Activated CD8-positive, alpha-beta memory T cell treated with anti-CD3 and anti-CD28 coated beads, Interleukin-2, amount 50 U/mL, for 24 hours (primary cell): Measurements from ENCODE around the gene RSAD1.

Source experiments
- DNase-seq: peaks from one replicate; pipeline ENCODE4 v3.0.0-alpha.2; 2020; ENCODE audit errors: extremely low read depth

The RSAD1 gene

GRCh38 chr17:50478391-50479381, at the start of gene RSAD1:
RSAD1 (plus strand) TSS chr17:50478860; CDS start chr17:50478885, 25 bp downstream.
- DNase-seq = peak; percentile 56

- no peak for DNase-seq
Observed at GRCh38 chr17:50429793-50430192, 48.9 kb upstream of the RSAD1 start.

- no peak for DNase-seq
Observed at GRCh38 chr17:50430821-50431618, 47.6 kb upstream of the RSAD1 start.

- DNase-seq = no peak
Observed at GRCh38 chr17:50432125-50432762, 46.4 kb upstream of the RSAD1 start.

GRCh38 chr17:50437409-50437808, 41.3 kb upstream of the RSAD1 start:
- DNase-seq = no peak

- no peak for DNase-seq
Observed at GRCh38 chr17:50439008-50439407, 39.7 kb upstream of the RSAD1 start.

- no peak for DNase-seq
Observed at GRCh38 chr17:50440172-50440837, 38.4 kb upstream of the RSAD1 start.

- no peak for DNase-seq
Observed at GRCh38 chr17:50440838-50441829, 37.5 kb upstream of the RSAD1 start.

GRCh38 chr17:50443505-50443974, 35.1 kb upstream of the RSAD1 start:
- DNase-seq = no peak

GRCh38 chr17:50444841-50445715, 33.6 kb upstream of the RSAD1 start:
- DNase-seq = no peak

GRCh38 chr17:50445730-50446325, 32.8 kb upstream of the RSAD1 start:
- DNase-seq = no peak

- no peak for DNase-seq
Observed at GRCh38 chr17:50447870-50448595, 30.6 kb upstream of the RSAD1 start.

- DNase-seq = no peak
Observed at GRCh38 chr17:50448643-50449042, 30.0 kb upstream of the RSAD1 start.

- no peak for DNase-seq
Observed at GRCh38 chr17:50451943-50452629, 26.6 kb upstream of the RSAD1 start.

GRCh38 chr17:50452630-50453300, 25.9 kb upstream of the RSAD1 start:
- no peak for DNase-seq

- no peak for DNase-seq
Observed at GRCh38 chr17:50453901-50454300, 24.8 kb upstream of the RSAD1 start.

- DNase-seq = no peak
Observed at GRCh38 chr17:50457621-50458020, 21.0 kb upstream of the RSAD1 start.
